K562 (cell line): ENCODE results near the gene OR5P2. TPM values are rescaled to one million over a fixed set of nuclear protein-coding genes. Genes with fewer than 3 reads are reported as not detected.

Experiments
- ATAC-seq: fragments of 200-7000 bp; cut with Tn5 transposase; 3 replicates; pipeline ENCODE4 v1.9.1; 2020; ENCODE audit warnings: moderate library complexity
- BruUV-seq: library from RNA; stranded (reverse); fragments of 400-500 nt; replicated peaks from 2 replicates; lab custom pipeline; 2021; lab: Mats Ljungman, UMichigan
- CTCF ChIA-PET: fragments of 300-600 bp; formaldehyde crosslinking; extraction: SDS; loops from one replicate; lab custom pipeline; 2021; ENCODE audit warnings: low intra/inter-chr PET ratio; lab: Yijun Ruan, JAX
- POLR2A ChIA-PET: fragments of 300-600, 350-650 bp; sonication (Branson Sonifier 250); formaldehyde crosslinking; extraction: SDS; loops from one replicate; lab custom pipeline; 2021; ENCODE audit warnings: antibody characterized with exemption, inconsistent platforms; lab: Yijun Ruan, JAX
- DNase-seq, 4 experiments: peaks; one replicate each; pipeline versions ENCODE4 v3.0.0 to v3.0.0-alpha.2; 2011 to 2018; ENCODE audit warnings: low spot score in 3 of 4, mixed read lengths in 3 of 4; ENCODE audit errors: extremely low read depth in 1 of 4
- FAIRE-seq: peaks from 2 replicates; lab custom pipeline; 2011; peaks lifted over from hg19 to GRCh38; lab: Jason Lieb, UNC
- H2AFZ ChIP-seq: 2 replicates; pipeline ENCODE4 v1.6.0; 2011; ENCODE audit warnings: low read depth, low read length, control low read depth, inconsistent platforms
- H3K27ac ChIP-seq: fragments of 200-600 bp; 3 replicates; pipeline ENCODE4 v1.8.0; 2011; ENCODE audit warnings: low read depth, mild to moderate bottlenecking, control low read depth, inconsistent platforms, low read length, moderate library complexity, mixed read lengths; ENCODE audit errors: extremely low read depth
- H3K27me3 ChIP-seq, 2 experiments: fragments of 300-600 bp in 1 of 2; 2 replicates in 1 of 2; 3 replicates in 1 of 2; pipeline versions ENCODE4 v1.6.0 to v1.8.0; 2011; ENCODE audit warnings: inconsistent platforms in 2 of 2, low read length in 2 of 2, mild to moderate bottlenecking in 1 of 2, mixed read lengths in 1 of 2, moderate library complexity in 1 of 2; ENCODE audit not compliant: control insufficient read depth in 2 of 2, insufficient read depth in 2 of 2
- H3K36me3 ChIP-seq: fragments of 300-600 bp; 3 replicates; pipeline ENCODE4 v1.8.0; 2011; ENCODE audit warnings: mild to moderate bottlenecking, low read length, inconsistent platforms; ENCODE audit not compliant: control insufficient read depth, insufficient read depth
- H3K4me1 ChIP-seq, 2 experiments: fragments of 200-600 bp in 1 of 2; replicated peaks in 1 of 2; 2 replicates in 1 of 2; 3 replicates in 1 of 2; pipeline versions ENCODE4 v1.5.1 to v1.8.0; 2011; ENCODE audit warnings: inconsistent platforms in 2 of 2, low read length in 2 of 2, mild to moderate bottlenecking in 1 of 2, mixed read lengths in 1 of 2, moderate library complexity in 1 of 2; ENCODE audit not compliant: control insufficient read depth in 2 of 2, insufficient read depth in 2 of 2
- H3K4me2 ChIP-seq: 2 replicates; pipeline ENCODE4 v1.6.1; 2011; ENCODE audit warnings: low read length, control low read depth, inconsistent platforms, mixed read lengths; ENCODE audit not compliant: insufficient read depth
- H3K4me3 ChIP-seq: fragments of 200-600 bp; sonication (generic), shearing (Covaris generic); 2 replicates; pipeline ENCODE4 v1.5.1; 2016; ENCODE audit warnings: control low read depth, inconsistent platforms
- H3K79me2 ChIP-seq: fragments of 200-600 bp; 3 replicates; pipeline ENCODE4 v1.8.0; 2011; ENCODE audit warnings: low read length, inconsistent platforms; ENCODE audit not compliant: control insufficient read depth, insufficient read depth
- H3K9ac ChIP-seq, 2 experiments: 2 replicates each; pipeline versions ENCODE4 v1.6.0 to v1.6.1; 2011; ENCODE audit warnings: low read depth in 2 of 2, low read length in 2 of 2, control low read depth in 1 of 2, inconsistent platforms in 1 of 2, mild to moderate bottlenecking in 1 of 2, mixed read lengths in 1 of 2; ENCODE audit not compliant: insufficient read depth in 1 of 2
- H3K9me1 ChIP-seq: one replicate; pipeline ENCODE4 v1.6.0; 2011; ENCODE audit warnings: inconsistent platforms, mild to moderate bottlenecking, low read length, moderate library complexity; ENCODE audit not compliant: control insufficient read depth, insufficient read depth
- H3K9me3 ChIP-seq: replicated peaks from 2 replicates; pipeline ENCODE4 v1.5.1; 2011; ENCODE audit warnings: low read depth, low read length, inconsistent platforms; ENCODE audit not compliant: control insufficient read depth, insufficient read depth
- H4K20me1 ChIP-seq: replicated peaks from 2 replicates; pipeline ENCODE4 v1.6.1; 2011; ENCODE audit warnings: low read length, inconsistent platforms, mixed read lengths; ENCODE audit not compliant: control insufficient read depth, insufficient read depth
- ETV6 ChIP-seq, 3 experiments: fragments of 150-350 bp in 1 of 3; sonication (generic) in 1 of 3; formaldehyde crosslinking in 1 of 3; IDR thresholded peaks; 2 replicates each; pipeline versions ENCODE4 v1.6.1 to v1.8.0; 2014 to 2022; ENCODE audit warnings: borderline replicate concordance in 2 of 3, low read depth in 2 of 3, antibody characterized with exemption in 1 of 3, low read length in 1 of 3, mild to moderate bottlenecking in 1 of 3, missing genetic modification reagents in 1 of 3
- FOXM1 ChIP-seq, 2 experiments: fragments of 450-650 bp in 1 of 2; sonication (generic) in 1 of 2; formaldehyde crosslinking in 1 of 2; IDR thresholded peaks; 2 replicates each; pipeline versions ENCODE4 v1.6.1 to v1.9.0; 2017 to 2022; ENCODE audit warnings: low read depth in 2 of 2, mild to moderate bottlenecking in 2 of 2, missing genetic modification reagents in 1 of 2, moderate library complexity in 1 of 2
- GATAD2A ChIP-seq: fragments of 450-650 bp; IDR thresholded peaks from 2 replicates; pipeline ENCODE4 v1.6.1; 2017
- HDAC6 ChIP-seq: IDR thresholded peaks from 2 replicates; pipeline ENCODE4 v1.6.1; 2012; ENCODE audit warnings: low read depth, mild to moderate bottlenecking, control low read depth, inconsistent platforms, low read length, moderate library complexity
- HDGF ChIP-seq: fragments of 450-650 bp; IDR thresholded peaks from 2 replicates; pipeline ENCODE4 v1.6.1; 2016
- HSF4 ChIP-seq: fragments of 250-450 bp; sonication (Bioruptor Pico); IDR thresholded peaks from 2 replicates; pipeline ENCODE4 v2.1.2; 2022; ENCODE audit warnings: mild to moderate bottlenecking, moderate library complexity, borderline replicate concordance
- MCM7 ChIP-seq, 2 experiments: fragments of 450-650 bp; IDR thresholded peaks; 2 replicates each; pipeline ENCODE4 v1.6.1; 2016 to 2018
- NR3C1 ChIP-seq: sonication (generic); formaldehyde crosslinking; IDR thresholded peaks from 2 replicates; pipeline ENCODE4 v1.8.1; 2022; ENCODE audit warnings: missing genetic modification reagents
- PHF8 ChIP-seq: fragments of 200-600 bp; sonication (generic); IDR thresholded peaks from 2 replicates; pipeline ENCODE4 v1.6.1; 2012; ENCODE audit warnings: mixed run types, mild to moderate bottlenecking, inconsistent platforms, low read length, moderate library complexity, borderline replicate concordance
- PTTG1 ChIP-seq: fragments of 450-650 bp; IDR thresholded peaks from 2 replicates; pipeline ENCODE4 v1.6.1; 2016; ENCODE audit warnings: low read depth, mild to moderate bottlenecking, missing genetic modification characterization, missing compliant biosample characterization
- RBFOX2 ChIP-seq: fragments of 200-400 bp; formaldehyde crosslinking; IDR thresholded peaks from 2 replicates; pipeline ENCODE4 v1.6.1; 2017; ENCODE audit warnings: low read depth, mild to moderate bottlenecking, low read length, moderate library complexity
- SPI1 ChIP-seq: IDR thresholded peaks from 2 replicates; pipeline ENCODE4 v1.6.1; 2011; ENCODE audit warnings: low read depth, low read length, control low read depth, borderline replicate concordance
- ZNF830 ChIP-seq: fragments of 250-450 bp; sonication (Bioruptor Pico); IDR thresholded peaks from 2 replicates; pipeline ENCODE4 v1.5.0; 2021; ENCODE audit warnings: mild to moderate bottlenecking
- WGBS: fragments of 100-300 bp; shearing (Covaris generic); methylation state at CpG from one replicate; pipeline ENCODE4 v1.1.6; 2016; ENCODE audit warnings: low coverage, mixed read lengths; ENCODE audit not compliant: insufficient coverage; ENCODE audit errors: missing lambda C conversion rate; 5-methylcytosine and 5-hydroxymethylcytosine counted together
- in situ Hi-C: fragments of 300-500 bp; cut with MboI; formaldehyde crosslinking; loops from 4 replicates; pipeline ENCODE4 v1.15.0; 2018; ENCODE audit warnings: inconsistent platforms, mixed read lengths
- intact Hi-C: fragments of 100-400 bp; cut with micrococcal nuclease; formaldehyde crosslinking; loops from 2 replicates; pipeline ENCODE4 v1.14.2; 2022
- polyA plus RNA-seq, 8 experiments: library from polyadenylated mRNA; depleted of rRNA in 4 of 8; stranded (reverse) in 5 of 8; unstranded in 3 of 8; fragments of >200 nt; fragmentation: Nextera tagmentation in 2 of 8; fragmentation: Illumina TruSeq in 1 of 8; extraction: Ambion mirVana in 2 of 8; extraction: Trizol in 1 of 8; gene quantifications; 2 replicates each; pipeline versions ENCODE4 v1.2.1 to v1.2.3, GENCODE V29; 2011 to 2014; ENCODE audit warnings: inconsistent platforms in 1 of 8, missing spikeins in 1 of 8
- total RNA-seq, 7 experiments: library from RNA; depleted of rRNA in 6 of 7; stranded (reverse); fragments of >200 nt in 6 of 7; fragmentation: Illumina TruSeq in 2 of 7; extraction: Trizol in 2 of 7; gene quantifications; 2 replicates each; pipeline versions ENCODE4 v1.2.1 to v1.2.3, GENCODE V29; 2011 to 2021; ENCODE audit warnings: low replicate concordance in 1 of 7
- TF ChIP-seq, protein P1 (sequence below): fragments of 450-650 bp; IDR thresholded peaks from 2 replicates; pipeline ENCODE4 v1.6.1; 2017; ENCODE audit warnings: antibody characterized with exemption, mild to moderate bottlenecking
- TF ChIP-seq, protein P2 (sequence below): fragments of 450-650 bp; IDR thresholded peaks from 2 replicates; pipeline ENCODE4 v1.6.1; 2017; ENCODE audit warnings: mild to moderate bottlenecking, moderate library complexity

OR5P2 gene
- total and polyA plus RNA-seq, 9 of the 15 experiments (the other 6 are each of a cell fraction or from before 2014, with no cell fraction given) = not detected

GRCh38 chr11:7787239-7787638, 9.5 kb downstream of the OR5P2 start:
- Histone ChIP-seq H3K4me3 (no peak overlapping the region), H3K4me2 (no peak overlapping the region), H3K9ac (no peak overlapping the region), H3K36me3 (no peaks in the 10 kb centered on the region), H3K27me3 (no peaks in the 10 kb centered on the region), H3K9me1 (no peaks in the 10 kb centered on the region), H3K4me1 (no peaks in the 10 kb centered on the region), H3K9me3 (no peaks in the 10 kb centered on the region), H4K20me1 (no peaks in the 10 kb centered on the region), H3K79me2 (no peaks in the 10 kb centered on the region), H3K27ac (no peak overlapping the region), H2AFZ (no peak overlapping the region)
- WGBS = under 1% methylated on average over 6 of the region's 6 CpGs
- DNase-seq (no peak), ATAC-seq (no peak), FAIRE-seq (no peak)
- no TSS peak for BruUV-seq
- TF ChIP-seq, protein P1, sequence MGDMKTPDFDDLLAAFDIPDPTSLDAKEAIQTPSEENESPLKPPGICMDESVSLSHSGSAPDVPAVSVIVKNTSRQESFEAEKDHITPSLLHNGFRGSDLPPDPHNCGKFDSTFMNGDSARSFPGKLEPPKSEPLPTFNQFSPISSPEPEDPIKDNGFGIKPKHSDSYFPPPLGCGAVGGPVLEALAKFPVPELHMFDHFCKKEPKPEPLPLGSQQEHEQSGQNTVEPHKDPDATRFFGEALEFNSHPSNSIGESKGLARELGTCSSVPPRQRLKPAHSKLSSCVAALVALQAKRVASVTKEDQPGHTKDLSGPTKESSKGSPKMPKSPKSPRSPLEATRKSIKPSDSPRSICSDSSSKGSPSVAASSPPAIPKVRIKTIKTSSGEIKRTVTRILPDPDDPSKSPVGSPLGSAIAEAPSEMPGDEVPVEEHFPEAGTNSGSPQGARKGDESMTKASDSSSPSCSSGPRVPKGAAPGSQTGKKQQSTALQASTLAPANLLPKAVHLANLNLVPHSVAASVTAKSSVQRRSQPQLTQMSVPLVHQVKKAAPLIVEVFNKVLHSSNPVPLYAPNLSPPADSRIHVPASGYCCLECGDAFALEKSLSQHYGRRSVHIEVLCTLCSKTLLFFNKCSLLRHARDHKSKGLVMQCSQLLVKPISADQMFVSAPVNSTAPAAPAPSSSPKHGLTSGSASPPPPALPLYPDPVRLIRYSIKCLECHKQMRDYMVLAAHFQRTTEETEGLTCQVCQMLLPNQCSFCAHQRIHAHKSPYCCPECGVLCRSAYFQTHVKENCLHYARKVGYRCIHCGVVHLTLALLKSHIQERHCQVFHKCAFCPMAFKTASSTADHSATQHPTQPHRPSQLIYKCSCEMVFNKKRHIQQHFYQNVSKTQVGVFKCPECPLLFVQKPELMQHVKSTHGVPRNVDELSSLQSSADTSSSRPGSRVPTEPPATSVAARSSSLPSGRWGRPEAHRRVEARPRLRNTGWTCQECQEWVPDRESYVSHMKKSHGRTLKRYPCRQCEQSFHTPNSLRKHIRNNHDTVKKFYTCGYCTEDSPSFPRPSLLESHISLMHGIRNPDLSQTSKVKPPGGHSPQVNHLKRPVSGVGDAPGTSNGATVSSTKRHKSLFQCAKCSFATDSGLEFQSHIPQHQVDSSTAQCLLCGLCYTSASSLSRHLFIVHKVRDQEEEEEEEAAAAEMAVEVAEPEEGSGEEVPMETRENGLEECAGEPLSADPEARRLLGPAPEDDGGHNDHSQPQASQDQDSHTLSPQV = no peak
- TF ChIP-seq RBFOX2 = no peak
- TF ChIP-seq MCM7 (IDR thresholded peaks at IDR 0.05) = no peak
- TF ChIP-seq ETV6 (IDR thresholded peaks at IDR 0.05; ENCODE audit: borderline replicate concordance in 1 of 2, low read depth in 2 of 2, low read length in 1 of 2) = no peak
- TF ChIP-seq ETV6 (CRISPR knock-in tag; IDR thresholded peaks at IDR 0.05; ENCODE audit: borderline replicate concordance) = no peak
- no peak for TF ChIP-seq PHF8
- TF ChIP-seq ZNF830 (CRISPR knock-in tag) = no peak
- TF ChIP-seq FOXM1 (IDR thresholded peaks at IDR 0.05; ENCODE audit: low read depth) = no peak
- TF ChIP-seq FOXM1 (CRISPR knock-in tag; IDR thresholded peaks at IDR 0.05; ENCODE audit: low read depth) = no peak
- TF ChIP-seq HDAC6 = no peak
- no peak for TF ChIP-seq NR3C1 (CRISPR knock-in tag)
- no peak for TF ChIP-seq HSF4 (CRISPR knock-in tag)
- no peak for TF ChIP-seq SPI1
- TF ChIP-seq, protein P2, sequence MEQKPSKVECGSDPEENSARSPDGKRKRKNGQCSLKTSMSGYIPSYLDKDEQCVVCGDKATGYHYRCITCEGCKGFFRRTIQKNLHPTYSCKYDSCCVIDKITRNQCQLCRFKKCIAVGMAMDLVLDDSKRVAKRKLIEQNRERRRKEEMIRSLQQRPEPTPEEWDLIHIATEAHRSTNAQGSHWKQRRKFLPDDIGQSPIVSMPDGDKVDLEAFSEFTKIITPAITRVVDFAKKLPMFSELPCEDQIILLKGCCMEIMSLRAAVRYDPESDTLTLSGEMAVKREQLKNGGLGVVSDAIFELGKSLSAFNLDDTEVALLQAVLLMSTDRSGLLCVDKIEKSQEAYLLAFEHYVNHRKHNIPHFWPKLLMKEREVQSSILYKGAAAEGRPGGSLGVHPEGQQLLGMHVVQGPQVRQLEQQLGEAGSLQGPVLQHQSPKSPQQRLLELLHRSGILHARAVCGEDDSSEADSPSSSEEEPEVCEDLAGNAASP = no peak
- TF ChIP-seq GATAD2A = no peak
- no peak for TF ChIP-seq HDGF
- TF ChIP-seq PTTG1 (tag) = no peak
- intact Hi-C loops (no loop called here), in situ Hi-C loops (no loop called here)
- ChIA-PET CTCF (no interaction called here), POLR2A (no interaction called here)
